Chondrocyte (in vitro differentiated cells): ENCODE measurements around the gene EPOP. TPM values are rescaled to one million over a fixed set of nuclear protein-coding genes. Genes with fewer than 3 reads are reported as not detected.

ENCODE experiments used
- DNase-seq: peaks from one replicate; pipeline ENCODE4 v3.0.0; 2021; ENCODE audit warnings: mixed read lengths, low spot score
- H3K27ac Mint-ChIP-seq: one replicate; pipeline ENCODE4 v1.8.0; 2021; ENCODE audit warnings: mild to moderate bottlenecking, moderate library complexity, mixed read lengths; ENCODE audit not compliant: unreplicated experiment
- H3K27me3 Mint-ChIP-seq: 2 replicates; pipeline ENCODE4 v1.8.0; 2021; ENCODE audit warnings: low read depth, mixed read lengths
- H3K36me3 Mint-ChIP-seq: 2 replicates; pipeline ENCODE4 v1.8.0; 2021; ENCODE audit warnings: low read depth, mixed read lengths
- H3K4me1 Mint-ChIP-seq: 2 replicates; pipeline ENCODE4 v1.8.0; 2021; ENCODE audit warnings: low read depth, mild to moderate bottlenecking, mixed read lengths
- H3K4me3 Mint-ChIP-seq: one replicate; pipeline ENCODE4 v1.8.0; 2021; ENCODE audit warnings: mild to moderate bottlenecking, moderate library complexity, mixed read lengths; ENCODE audit not compliant: unreplicated experiment
- H3K9me3 Mint-ChIP-seq: 2 replicates; pipeline ENCODE4 v1.8.0; 2021; ENCODE audit warnings: low read depth, mixed read lengths
- CTCF ChIP-seq: fragments of 200-600 bp; sonication (generic); IDR thresholded peaks from 2 replicates; pipeline ENCODE4 v1.5.0; 2021; ENCODE audit warnings: antibody characterized with exemption, mild to moderate bottlenecking, moderate library complexity
- total RNA-seq: library from RNA; stranded (reverse); gene quantifications from 3 replicates; pipeline ENCODE4 v1.2.1, GENCODE V29; 2021

Gene EPOP
- total RNA-seq, 1 donor from 2014 or later, result 2.8 TPM

- no peak for TF ChIP-seq CTCF
- H3K27ac Mint-ChIP-seq, result peak within 1 kb of the TSS; percentile 90
- H3K4me1 Mint-ChIP-seq, result peaks cover 53% of the 10 kb centered on the region
- H3K4me3 Mint-ChIP-seq, result peak within 1 kb of the TSS; percentile 87
- no peaks in the 10 kb centered on the region for H3K27me3 Mint-ChIP-seq
- no peaks in the 10 kb centered on the region for H3K9me3 Mint-ChIP-seq
- peaks cover 5% of the 10 kb centered on the region for H3K36me3 Mint-ChIP-seq
- no peak for DNase-seq
Observed at GRCh38 chr17:38704606-38705522, 30.1 kb upstream of the EPOP start, which contains the start of gene MLLT6. MLLT6 (plus strand) TSS chr17:38705273; CDS start chr17:38705633, 360 bp downstream.

DNA sequence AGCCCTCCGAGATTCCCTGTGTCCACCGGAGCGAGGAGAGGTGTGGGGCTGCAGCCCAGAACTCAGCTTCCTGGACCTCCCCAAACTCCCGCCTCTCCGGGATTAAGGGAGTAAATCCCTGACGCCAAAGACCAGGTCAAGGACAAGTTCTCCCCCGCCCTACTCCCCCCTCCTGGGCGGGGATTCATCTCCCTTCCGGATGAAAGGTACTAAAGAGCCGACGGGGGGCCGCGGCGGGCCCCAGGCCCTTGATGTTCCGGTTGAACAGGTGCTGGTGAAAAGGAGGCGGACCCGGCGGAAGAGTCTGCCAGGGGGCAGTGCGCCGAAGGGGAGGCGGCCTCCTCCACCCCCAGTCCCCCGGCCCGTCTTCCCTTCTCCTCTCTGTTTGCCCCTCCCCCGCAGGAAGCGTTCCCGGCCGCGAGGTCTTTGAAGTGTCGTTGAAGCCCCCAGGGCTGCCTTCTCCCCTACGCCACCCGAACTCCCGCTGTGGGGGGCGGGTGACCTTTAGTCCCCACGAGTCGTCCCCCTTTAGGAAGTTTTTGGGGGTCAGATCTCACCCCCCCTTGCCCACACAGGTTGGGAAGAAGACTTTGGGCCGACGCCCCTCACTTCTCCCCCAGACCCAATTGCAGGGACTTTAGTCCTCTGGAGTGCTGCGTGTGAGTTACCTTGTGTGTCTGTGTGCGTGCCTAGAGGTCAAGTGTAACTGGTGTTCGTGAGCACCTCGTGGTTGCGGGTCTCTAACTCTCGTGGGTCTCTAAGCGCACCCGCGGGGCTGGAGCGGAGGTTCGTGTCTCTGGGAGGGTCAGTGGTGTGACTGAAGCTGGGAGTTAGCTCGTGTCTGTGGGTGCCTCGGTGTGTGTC lies 29.2 kb upstream of the EPOP start:
- DNase-seq, result no peak
- Mint-ChIP-seq H3K27me3 (no peaks in the 10 kb centered on the region), H3K9me3 (no peaks in the 10 kb centered on the region), H3K27ac (peak overlapping the region; percentile 90), H3K4me1 (peaks cover 57% of the 10 kb centered on the region), H3K4me3 (peak overlapping the region; percentile 83), H3K36me3 (no peaks in the 10 kb centered on the region)
- no peak for TF ChIP-seq CTCF

DNA sequence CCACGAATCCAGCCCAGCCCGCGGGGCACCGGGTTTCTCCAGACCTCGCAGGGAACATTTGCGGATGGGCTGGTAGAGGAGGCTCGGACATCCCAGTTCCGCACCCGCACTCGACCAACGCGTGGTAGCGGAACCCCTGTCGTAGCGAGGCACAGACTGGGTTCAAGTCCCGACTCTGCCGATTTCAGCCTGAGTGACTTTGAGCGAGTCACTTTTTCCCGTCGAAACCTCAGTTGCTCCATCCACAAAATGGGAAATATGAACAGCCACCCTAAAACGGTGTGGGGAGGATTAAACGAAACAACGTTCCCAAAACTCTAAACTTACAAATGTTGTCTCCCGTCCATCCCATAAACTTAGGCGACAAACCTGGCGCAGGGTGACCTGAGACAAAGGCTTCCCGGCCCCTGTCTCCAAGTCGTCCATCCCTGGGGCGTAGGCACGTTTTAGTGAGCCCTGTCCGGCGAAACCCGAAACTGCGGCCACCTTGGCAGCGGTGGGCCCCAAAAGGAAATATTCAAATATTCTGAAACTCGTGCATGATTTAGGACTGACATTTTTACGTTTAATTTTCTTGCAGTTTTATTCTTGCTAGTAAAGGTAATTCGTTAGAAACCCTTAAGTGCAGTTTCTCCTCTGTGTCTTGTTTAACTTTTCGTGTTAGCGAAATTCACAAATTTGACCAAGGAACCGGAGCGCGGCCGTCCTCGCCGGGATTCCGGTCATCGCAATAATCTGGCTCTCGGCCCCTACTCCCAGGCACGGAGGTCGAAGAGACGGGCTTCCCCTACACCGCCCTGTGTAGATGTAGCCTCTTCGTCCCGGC lies 28.4 kb upstream of the EPOP start:
- no peaks in the 10 kb centered on the region for H3K9me3 Mint-ChIP-seq
- no peak for DNase-seq
- H3K27me3 Mint-ChIP-seq, result peaks cover under 1% of the 10 kb centered on the region
- H3K4me3 Mint-ChIP-seq, result peak overlapping the region; percentile 83
- TF ChIP-seq CTCF, result no peak
- H3K4me1 Mint-ChIP-seq, result peaks cover 57% of the 10 kb centered on the region
- no peaks in the 10 kb centered on the region for H3K36me3 Mint-ChIP-seq
- H3K27ac Mint-ChIP-seq, result peak overlapping the region; percentile 81

- no peak for DNase-seq
- Mint-ChIP-seq H3K27ac (peak overlapping the region; percentile 81), H3K4me1 (peaks cover 53% of the 10 kb centered on the region), H3K9me3 (no peaks in the 10 kb centered on the region), H3K27me3 (peaks cover 5% of the 10 kb centered on the region), H3K36me3 (no peaks in the 10 kb centered on the region), H3K4me3 (peak overlapping the region; percentile 83)
- TF ChIP-seq CTCF, result no peak
Observed at GRCh38 chr17:38702166-38702915, 27.6 kb upstream of the EPOP start.
